GM12873 (cell line): ENCODE results near the gene AP1B1.
A peak's percentile ranks its signal among the peaks of the same experiment; 100 is the strongest.

ENCODE experiments used
- CTCF ChIP-seq: IDR thresholded peaks from 2 replicates; pipeline ENCODE4 v1.5.1; 2012; ENCODE audit warnings: low read depth, mild to moderate bottlenecking, moderate library complexity, low read length, control low read depth; ENCODE audit not compliant: insufficient read depth; ENCODE audit errors: missing control alignments

The AP1B1 gene

GRCh38 chr22:29323641-29324040 lies 64.7 kb downstream of the AP1B1 start:
- TF ChIP-seq CTCF: no peak

- TF ChIP-seq CTCF: peak; percentile 20
These were observed 67.8 kb downstream of the AP1B1 start for GRCh38 chr22:29320546-29320945.

- no peak for TF ChIP-seq CTCF
These were observed 69.3 kb downstream of the AP1B1 start for GRCh38 chr22:29319072-29319471.

GRCh38 chr22:29317827-29318454 lies 70.4 kb downstream of the AP1B1 start:
- TF ChIP-seq CTCF: no peak

GRCh38 chr22:29316141-29316828 lies 72.1 kb downstream of the AP1B1 start:
- no peak for TF ChIP-seq CTCF

GRCh38 chr22:29315286-29316140 lies 72.9 kb downstream of the AP1B1 start, which contains the start of gene RASL10A:
RASL10A (minus strand) TSS chr22:29315697; CDS start chr22:29315246, 451 bp downstream.
- TF ChIP-seq CTCF: no peak
